Panc1 (cell line): ENCODE results near the gene MTNR1B. TPM values are rescaled to one million over a fixed set of nuclear protein-coding genes. Genes with fewer than 3 reads are reported as not detected.

ENCODE experiments used
- ATAC-seq: fragments of 200-7000 bp; cut with Tn5 transposase; 2 replicates; pipeline ENCODE4 v1.9.1; 2020; ENCODE audit warnings: mild to moderate bottlenecking, moderate library complexity
- BruUV-seq: library from RNA; stranded (reverse); fragments of 400-500 nt; replicated peaks from 2 replicates; lab custom pipeline; 2021; lab: Mats Ljungman, UMichigan
- CTCF ChIA-PET: fragments of 300-600 bp; sonication (Branson Sonifier 250); formaldehyde crosslinking; loops from one replicate; lab custom pipeline; 2022; ENCODE audit warnings: antibody characterized with exemption; lab: Charles Lee
- POLR2A ChIA-PET: fragments of 300-600 bp; sonication (Branson Sonifier 250); formaldehyde crosslinking; loops from one replicate; lab custom pipeline; 2022; ENCODE audit warnings: antibody characterized with exemption; lab: Charles Lee
- DNase-seq: peaks from one replicate; pipeline ENCODE4 v3.0.0-alpha.2; 2010; ENCODE audit warnings: low read depth, low spot score
- H3K27ac ChIP-seq: 2 replicates; pipeline ENCODE4 v1.5.1; 2011; ENCODE audit warnings: mild to moderate bottlenecking, low read length, inconsistent platforms
- H3K27me3 ChIP-seq: fragments of 200-500 bp; sonication (Bioruptor generic); 2 replicates; pipeline ENCODE4 v1.6.0; 2014; ENCODE audit warnings: low read length, inconsistent platforms; ENCODE audit not compliant: control insufficient read depth, insufficient read depth
- H3K36me3 ChIP-seq: fragments of 200-500 bp; sonication (Bioruptor generic); 2 replicates; pipeline ENCODE4 v1.5.1; 2014; ENCODE audit warnings: inconsistent platforms, mild to moderate bottlenecking, low read length, moderate library complexity; ENCODE audit not compliant: control insufficient read depth, insufficient read depth
- H3K4me1 ChIP-seq: 2 replicates; pipeline ENCODE4 v1.5.1; 2011; ENCODE audit warnings: inconsistent platforms, mild to moderate bottlenecking, low read length, moderate library complexity; ENCODE audit not compliant: control insufficient read depth, insufficient read depth
- H3K4me3 ChIP-seq, 2 experiments: 2 replicates each; pipeline ENCODE4 v1.5.1; 2011 to 2012; ENCODE audit warnings: low read depth in 2 of 2, low read length in 2 of 2, mild to moderate bottlenecking in 2 of 2, inconsistent platforms in 1 of 2, moderate library complexity in 1 of 2
- H3K9me3 ChIP-seq: fragments of 200-500 bp; sonication (Bioruptor generic); 2 replicates; pipeline ENCODE4 v1.5.1; 2014; ENCODE audit warnings: low read depth, mild to moderate bottlenecking, inconsistent platforms, low read length, moderate library complexity; ENCODE audit not compliant: control insufficient read depth, insufficient read depth
- POLR2AphosphoS5 ChIP-seq: IDR thresholded peaks from 2 replicates; pipeline ENCODE4 v1.6.1; 2012; ENCODE audit warnings: mild to moderate bottlenecking, low read depth, low read length, moderate library complexity
- SIN3A ChIP-seq: IDR thresholded peaks from 2 replicates; pipeline ENCODE4 v1.6.1; 2012; ENCODE audit warnings: low read depth, mild to moderate bottlenecking, low read length, moderate library complexity, borderline replicate concordance; ENCODE audit not compliant: insufficient read depth
- TCF7L2 ChIP-seq: IDR thresholded peaks from 2 replicates; pipeline ENCODE4 v1.6.1; 2011; ENCODE audit warnings: mild to moderate bottlenecking, low read depth, low read length, inconsistent platforms
- in situ Hi-C: cut with HindIII; loops from 2 replicates; pipeline ENCODE4 v1.10.0; 2016; ENCODE audit warnings: low sequenced_read_pairs, low pct_unique_long_range_greater_than_20kb
- intact Hi-C: fragments of 100-400 bp; cut with micrococcal nuclease; formaldehyde crosslinking; loops from one replicate; pipeline ENCODE4 v1.10.0; 2022; ENCODE audit not compliant: unreplicated experiment
- total RNA-seq: library from RNA; stranded (reverse); gene quantifications from one replicate; pipeline ENCODE4 v1.2.1, GENCODE V29; 2021; ENCODE audit not compliant: unreplicated experiment
- TF ChIP-seq, protein P1 (sequence below): fragments of 450-650 bp; IDR thresholded peaks from 2 replicates; pipeline ENCODE4 v1.5.1; 2017; ENCODE audit warnings: mild to moderate bottlenecking
- TF ChIP-seq, protein P2 (sequence below), 2 experiments: IDR thresholded peaks; 2 replicates each; pipeline ENCODE4 v1.6.1; 2011 to 2012; ENCODE audit warnings: low read depth in 2 of 2, control low read depth in 1 of 2, low read length in 1 of 2, mild to moderate bottlenecking in 1 of 2, moderate library complexity in 1 of 2; ENCODE audit not compliant: insufficient read depth in 1 of 2

MTNR1B gene
- total RNA-seq, 1 experiment from 2014 or later: not detected

DNA sequence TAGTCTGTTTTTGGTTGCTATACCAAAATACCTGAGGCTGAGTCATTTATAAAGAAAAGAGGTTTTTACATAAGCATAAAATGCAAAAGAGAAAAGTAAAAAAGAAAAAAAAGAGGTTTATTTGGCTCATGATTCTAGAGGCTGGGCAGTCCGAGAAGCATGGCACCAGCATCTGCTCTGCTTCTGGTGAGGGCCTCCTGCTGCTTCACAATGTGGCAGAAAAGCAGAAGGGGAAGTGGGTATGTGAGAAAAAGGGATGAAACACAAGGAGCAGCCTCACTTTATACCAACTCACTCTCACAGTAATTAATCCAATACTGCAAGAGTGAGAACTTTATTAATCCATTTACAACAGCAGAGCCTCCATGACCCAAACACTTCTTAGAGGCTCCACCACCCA lies 47.1 kb downstream of the MTNR1B start:
- POLR2A ChIA-PET: no interaction called here
- no TSS peak for BruUV-seq
- CTCF ChIA-PET: no interaction called here

DNA sequence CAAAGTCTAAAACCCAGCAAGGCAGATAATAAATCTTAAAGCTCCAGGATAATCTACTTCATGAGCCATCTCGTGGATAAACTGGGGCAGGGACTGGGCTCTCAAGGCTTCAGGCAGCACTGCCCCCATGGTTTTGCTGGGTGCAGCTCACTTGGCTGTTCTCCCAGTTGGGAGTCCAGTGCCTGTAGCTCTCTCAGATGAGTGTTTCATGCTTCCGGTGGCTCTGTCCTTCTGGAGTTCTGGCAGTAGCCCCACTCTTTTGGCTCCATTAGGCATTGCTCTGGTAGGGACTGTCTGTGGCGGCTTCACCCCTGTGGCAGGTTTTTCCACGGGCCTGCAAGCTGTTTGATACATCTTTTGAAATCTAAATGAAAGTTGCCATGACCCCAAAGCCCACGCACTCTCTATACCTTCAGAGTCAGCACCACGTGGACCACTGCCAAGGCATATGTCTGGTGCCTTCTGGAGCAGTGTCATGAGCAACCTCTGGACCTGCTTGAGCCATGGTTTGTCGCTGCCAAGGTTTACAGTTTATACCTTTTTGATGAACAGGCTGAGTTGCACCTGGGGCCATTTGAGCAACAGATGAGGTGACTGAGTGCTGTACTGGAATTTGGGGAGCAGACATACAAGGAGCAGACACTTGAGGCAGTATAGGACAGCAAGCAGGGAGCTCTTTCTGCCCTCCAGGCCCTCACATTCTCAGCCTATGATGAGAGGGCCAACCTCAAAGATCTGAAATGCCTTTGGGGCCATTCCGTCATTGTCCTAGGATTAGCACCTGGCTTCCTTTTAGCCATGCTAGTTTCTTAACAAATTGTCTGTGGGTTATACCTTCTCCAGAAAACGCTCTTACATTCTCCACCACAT lies 48.6 kb downstream of the MTNR1B start:
- Histone ChIP-seq H3K4me3 (no peak overlapping the region), H3K9me3 (peaks cover 2% of the 10 kb centered on the region; the same call in 1 of the 2 replicates), H3K27me3 (no peaks in the 10 kb centered on the region), H3K27ac (no peak overlapping the region), H3K4me1 (no peaks in the 10 kb centered on the region), H3K36me3 (no peaks in the 10 kb centered on the region)
- ChIA-PET CTCF (no interaction called here), POLR2A (no interaction called here)
- no TSS peak for BruUV-seq
- ATAC-seq (no peak), DNase-seq (no peak)
- in situ Hi-C loops (no loop called here), intact Hi-C loops (no loop called here)
- TF ChIP-seq, protein P1, sequence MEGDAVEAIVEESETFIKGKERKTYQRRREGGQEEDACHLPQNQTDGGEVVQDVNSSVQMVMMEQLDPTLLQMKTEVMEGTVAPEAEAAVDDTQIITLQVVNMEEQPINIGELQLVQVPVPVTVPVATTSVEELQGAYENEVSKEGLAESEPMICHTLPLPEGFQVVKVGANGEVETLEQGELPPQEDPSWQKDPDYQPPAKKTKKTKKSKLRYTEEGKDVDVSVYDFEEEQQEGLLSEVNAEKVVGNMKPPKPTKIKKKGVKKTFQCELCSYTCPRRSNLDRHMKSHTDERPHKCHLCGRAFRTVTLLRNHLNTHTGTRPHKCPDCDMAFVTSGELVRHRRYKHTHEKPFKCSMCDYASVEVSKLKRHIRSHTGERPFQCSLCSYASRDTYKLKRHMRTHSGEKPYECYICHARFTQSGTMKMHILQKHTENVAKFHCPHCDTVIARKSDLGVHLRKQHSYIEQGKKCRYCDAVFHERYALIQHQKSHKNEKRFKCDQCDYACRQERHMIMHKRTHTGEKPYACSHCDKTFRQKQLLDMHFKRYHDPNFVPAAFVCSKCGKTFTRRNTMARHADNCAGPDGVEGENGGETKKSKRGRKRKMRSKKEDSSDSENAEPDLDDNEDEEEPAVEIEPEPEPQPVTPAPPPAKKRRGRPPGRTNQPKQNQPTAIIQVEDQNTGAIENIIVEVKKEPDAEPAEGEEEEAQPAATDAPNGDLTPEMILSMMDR: no peak
- TF ChIP-seq TCF7L2 (no peak), POLR2AphosphoS5 (no peak), SIN3A (no peak)
- TF ChIP-seq, protein P2, sequence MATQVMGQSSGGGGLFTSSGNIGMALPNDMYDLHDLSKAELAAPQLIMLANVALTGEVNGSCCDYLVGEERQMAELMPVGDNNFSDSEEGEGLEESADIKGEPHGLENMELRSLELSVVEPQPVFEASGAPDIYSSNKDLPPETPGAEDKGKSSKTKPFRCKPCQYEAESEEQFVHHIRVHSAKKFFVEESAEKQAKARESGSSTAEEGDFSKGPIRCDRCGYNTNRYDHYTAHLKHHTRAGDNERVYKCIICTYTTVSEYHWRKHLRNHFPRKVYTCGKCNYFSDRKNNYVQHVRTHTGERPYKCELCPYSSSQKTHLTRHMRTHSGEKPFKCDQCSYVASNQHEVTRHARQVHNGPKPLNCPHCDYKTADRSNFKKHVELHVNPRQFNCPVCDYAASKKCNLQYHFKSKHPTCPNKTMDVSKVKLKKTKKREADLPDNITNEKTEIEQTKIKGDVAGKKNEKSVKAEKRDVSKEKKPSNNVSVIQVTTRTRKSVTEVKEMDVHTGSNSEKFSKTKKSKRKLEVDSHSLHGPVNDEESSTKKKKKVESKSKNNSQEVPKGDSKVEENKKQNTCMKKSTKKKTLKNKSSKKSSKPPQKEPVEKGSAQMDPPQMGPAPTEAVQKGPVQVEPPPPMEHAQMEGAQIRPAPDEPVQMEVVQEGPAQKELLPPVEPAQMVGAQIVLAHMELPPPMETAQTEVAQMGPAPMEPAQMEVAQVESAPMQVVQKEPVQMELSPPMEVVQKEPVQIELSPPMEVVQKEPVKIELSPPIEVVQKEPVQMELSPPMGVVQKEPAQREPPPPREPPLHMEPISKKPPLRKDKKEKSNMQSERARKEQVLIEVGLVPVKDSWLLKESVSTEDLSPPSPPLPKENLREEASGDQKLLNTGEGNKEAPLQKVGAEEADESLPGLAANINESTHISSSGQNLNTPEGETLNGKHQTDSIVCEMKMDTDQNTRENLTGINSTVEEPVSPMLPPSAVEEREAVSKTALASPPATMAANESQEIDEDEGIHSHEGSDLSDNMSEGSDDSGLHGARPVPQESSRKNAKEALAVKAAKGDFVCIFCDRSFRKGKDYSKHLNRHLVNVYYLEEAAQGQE (IDR thresholded peaks at IDR 0.05; ENCODE audit: insufficient read depth in 1 of 2, low read depth in 2 of 2, low read length in 1 of 2): no peak

More for the DNA sequence above, 47.1 kb downstream of the MTNR1B start:
- no peaks in the 10 kb centered on the region for H3K36me3 ChIP-seq
- H3K4me3 ChIP-seq: no peak overlapping the region
- TF ChIP-seq SIN3A (no peak), TCF7L2 (no peak), POLR2AphosphoS5 (no peak)
- TF ChIP-seq, protein P2 (IDR thresholded peaks at IDR 0.05; ENCODE audit: insufficient read depth in 1 of 2, low read depth in 2 of 2, low read length in 1 of 2): no peak
- TF ChIP-seq, protein P1: no peak
- H3K27ac ChIP-seq: no peak overlapping the region
- peaks cover 2% of the 10 kb centered on the region; the same call in 1 of the 2 replicates for H3K9me3 ChIP-seq
- no peaks in the 10 kb centered on the region for H3K4me1 ChIP-seq
- no peak for ATAC-seq
- no peaks in the 10 kb centered on the region for H3K27me3 ChIP-seq
- no peak for DNase-seq
- in situ Hi-C loops (no loop called here), intact Hi-C loops (no loop called here)
